Measurements from ENCODE around the gene EBI3. TPM values are rescaled to one million over a fixed set of nuclear protein-coding genes. Genes with fewer than 3 reads are reported as not detected.
"Not testable (repeated sequence)": the region's sequence is repeated elsewhere in the genome, so short reads cannot be mapped to it uniquely, and the experiment has no call there.

EBI3 gene
- total and polyA plus RNA-seq, 11 donors: 0.27 to 5.6 (median 0.88) TPM

- Histone ChIP-seq H3K27ac (no peak overlapping the region), H3K9me3 (no peaks in the 10 kb centered on the region), H3K4me3 (no peak overlapping the region), H3K4me1 (peaks cover 0 to 11% (median 0%) of the 10 kb centered on the region in 12 donors), H3K27me3 (peaks cover 5 to 43% (median 16%) of the 10 kb centered on the region in 9 donors), H3K36me3 (no peaks in the 10 kb centered on the region)
- DNase-seq (no peak), ATAC-seq (no peak)
- intact Hi-C loops (cut with DNase I): no loop called here
- TF ChIP-seq CTCF (IDR thresholded peaks at IDR 0.05) (no peak), POLR2A (IDR thresholded peaks at IDR 0.05) (no peak)
- WGBS, 4 donors: 70 to 75% (median 74%) methylated on average over 8 of the region's 8 CpGs
Observed at GRCh38 chr19:4225885-4226284, 3.4 kb upstream of the EBI3 start.

GRCh38 chr19:4227771-4228170 is 1.6 kb upstream of the EBI3 start:
- intact Hi-C loops (cut with DNase I): no loop called here
- Histone ChIP-seq H3K9me3 (no peaks in the 10 kb centered on the region), H3K27ac (no peak overlapping the region), H3K36me3 (no peaks in the 10 kb centered on the region), H3K4me1 (peaks cover 0 to 11% (median 0%) of the 10 kb centered on the region in 12 donors), H3K27me3 (peaks cover 5 to 59% (median 18%) of the 10 kb centered on the region in 9 donors), H3K4me3 (no peak overlapping the region)
- ATAC-seq: no peak
- no peak for TF ChIP-seq CTCF (IDR thresholded peaks at IDR 0.05)
- TF ChIP-seq POLR2A (IDR thresholded peaks at IDR 0.05): no peak
- no peak for DNase-seq

- Histone ChIP-seq H3K27me3 (peaks cover 5 to 69% (median 21%) of the 10 kb centered on the region in 9 donors), H3K27ac (no peak overlapping the region), H3K4me3 (peak overlapping the region in 1 of 12 donors; percentile 25), H3K4me1 (peaks cover 0 to 11% (median 0%) of the 10 kb centered on the region in 12 donors), H3K36me3 (no peaks in the 10 kb centered on the region), H3K9me3 (no peaks in the 10 kb centered on the region)
- no peak for DNase-seq
- ATAC-seq: no peak
- intact Hi-C loops (cut with DNase I): no loop called here
- 62 to 69% (median 63%) methylated on average over 2 of the region's 2 CpGs for WGBS, 4 donors
- TF ChIP-seq POLR2A (IDR thresholded peaks at IDR 0.05): no peak
Observed at GRCh38 chr19:4228765-4229178, 551 bp upstream of the EBI3 start.

GRCh38 chr19:4230237-4230636 is 914 bp downstream of the EBI3 start:
- 89 to 91% (median 90%) methylated on average over 6 of the region's 6 CpGs for WGBS, 4 donors
- H3K4me3 ChIP-seq; DNase-seq; H3K36me3 ChIP-seq; intact Hi-C loops (cut with DNase I); H3K27ac ChIP-seq; H3K9me3 ChIP-seq; ATAC-seq: not testable (repeated sequence)
- Histone ChIP-seq H3K27me3 (peaks cover 5 to 79% (median 21%) of the 10 kb centered on the region in 9 donors), H3K4me1 (peaks cover 0 to 11% (median 0%) of the 10 kb centered on the region in 12 donors)

GRCh38 chr19:4231521-4231920 is 2.2 kb downstream of the EBI3 start:
- 86 to 93% (median 91%) methylated on average over 6 of the region's 6 CpGs for WGBS, 4 donors
- H3K4me3 ChIP-seq; intact Hi-C loops (cut with DNase I); H3K9me3 ChIP-seq; DNase-seq; ATAC-seq; H3K27ac ChIP-seq; H3K36me3 ChIP-seq: not testable (repeated sequence)
- Histone ChIP-seq H3K4me1 (peaks cover 0 to 11% (median 0%) of the 10 kb centered on the region in 12 donors), H3K27me3 (peaks cover 5 to 75% (median 21%) of the 10 kb centered on the region in 9 donors)

- intact Hi-C loops (cut with DNase I); H3K9me3 ChIP-seq; ATAC-seq; DNase-seq; H3K4me3 ChIP-seq; H3K27ac ChIP-seq; H3K36me3 ChIP-seq: not testable (repeated sequence)
- H3K4me1 ChIP-seq: peaks cover 0 to 11% (median 0%) of the 10 kb centered on the region in 12 donors
- WGBS, 4 donors: 78 to 87% (median 80%) methylated on average over 4 to 5 of the region's 5 CpGs
- peaks cover 5 to 72% (median 21%) of the 10 kb centered on the region in 9 donors for H3K27me3 ChIP-seq
Observed at GRCh38 chr19:4232139-4232538, 2.8 kb downstream of the EBI3 start.

Measured in heart left ventricle (tissue), 16 donors.